Superior temporal gyrus (tissue), 1 donor: ENCODE data around the gene FOXI1.

Experiments
- DNase-seq: peaks from one replicate; pipeline ENCODE4 v3.0.0-alpha.2; 2016; ENCODE audit errors: extremely low spot score

Gene FOXI1

GRCh38 chr5:170126061-170126460 lies 20.4 kb downstream of the FOXI1 start:
- DNase-seq = no peak

GRCh38 chr5:170126626-170127025 lies 20.9 kb downstream of the FOXI1 start:
- DNase-seq = no peak

- no peak for DNase-seq
Measured at GRCh38 chr5:170131235-170131634, 25.5 kb downstream of the FOXI1 start.

- DNase-seq = peak; percentile 47
Measured at GRCh38 chr5:170132269-170132975, 26.7 kb downstream of the FOXI1 start.

- DNase-seq = no peak
Measured at GRCh38 chr5:170132976-170133448, 27.3 kb downstream of the FOXI1 start.

- DNase-seq = no peak
Measured at GRCh38 chr5:170135796-170136490, 30.2 kb downstream of the FOXI1 start.

- DNase-seq = no peak
Measured at GRCh38 chr5:170136506-170136905, 30.8 kb downstream of the FOXI1 start.

GRCh38 chr5:170137694-170138214 lies 32.1 kb downstream of the FOXI1 start:
- no peak for DNase-seq

GRCh38 chr5:170138273-170138672 lies 32.6 kb downstream of the FOXI1 start:
- no peak for DNase-seq

GRCh38 chr5:170139786-170140335 lies 34.2 kb downstream of the FOXI1 start:
- DNase-seq = no peak

- peak; percentile 35 for DNase-seq
Measured at GRCh38 chr5:170141196-170141595, 35.5 kb downstream of the FOXI1 start.

GRCh38 chr5:170141636-170142035 lies 35.9 kb downstream of the FOXI1 start:
- no peak for DNase-seq

GRCh38 chr5:170142196-170142595 lies 36.5 kb downstream of the FOXI1 start:
- DNase-seq = no peak

GRCh38 chr5:170143091-170143490 lies 37.4 kb downstream of the FOXI1 start:
- no peak for DNase-seq

- DNase-seq = no peak
Measured at GRCh38 chr5:170143710-170144109, 38.0 kb downstream of the FOXI1 start.

GRCh38 chr5:170144286-170145023 lies 38.8 kb downstream of the FOXI1 start:
- DNase-seq = no peak

GRCh38 chr5:170145462-170145861 lies 39.8 kb downstream of the FOXI1 start:
- DNase-seq = no peak

GRCh38 chr5:170147051-170147752 lies 41.5 kb downstream of the FOXI1 start:
- no peak for DNase-seq

- no peak for DNase-seq
Measured at GRCh38 chr5:170147753-170148264, 42.1 kb downstream of the FOXI1 start.

GRCh38 chr5:170148430-170149205 lies 42.9 kb downstream of the FOXI1 start:
- DNase-seq = no peak

- no peak for DNase-seq
Measured at GRCh38 chr5:170149206-170149515, 43.5 kb downstream of the FOXI1 start.
